ENCODE measurements around the gene LRRC8C.

- TF ChIP-seq WRNIP1 (IDR thresholded peaks at IDR 0.05; ENCODE audit: borderline replicate concordance, low read depth, low read length) (no peak), CTCF (IDR thresholded peaks at IDR 0.05 in 2 of 3, conservative IDR thresholded peaks at IDR 0.05 in 1 of 3; ENCODE audit: control insufficient read depth in 2 of 3, extremely low read depth in 1 of 3, insufficient read depth in 1 of 3, low read depth in 3 of 3, low read length in 3 of 3) (no peak)
Observed at GRCh38 chr1:89695847-89696246, 62.9 kb downstream of the LRRC8C start.
